ENCODE data around the gene ZNF836. TPM values are rescaled to one million over a fixed set of nuclear protein-coding genes. Genes with fewer than 3 reads are reported as not detected.

The ZNF836 gene
- total and polyA plus RNA-seq, 9 of the 15 experiments (the other 6 are each of a cell fraction or from before 2014, with no cell fraction given), result 0.24 to 0.69 (median 0.64) TPM; not detected in 2

DNA sequence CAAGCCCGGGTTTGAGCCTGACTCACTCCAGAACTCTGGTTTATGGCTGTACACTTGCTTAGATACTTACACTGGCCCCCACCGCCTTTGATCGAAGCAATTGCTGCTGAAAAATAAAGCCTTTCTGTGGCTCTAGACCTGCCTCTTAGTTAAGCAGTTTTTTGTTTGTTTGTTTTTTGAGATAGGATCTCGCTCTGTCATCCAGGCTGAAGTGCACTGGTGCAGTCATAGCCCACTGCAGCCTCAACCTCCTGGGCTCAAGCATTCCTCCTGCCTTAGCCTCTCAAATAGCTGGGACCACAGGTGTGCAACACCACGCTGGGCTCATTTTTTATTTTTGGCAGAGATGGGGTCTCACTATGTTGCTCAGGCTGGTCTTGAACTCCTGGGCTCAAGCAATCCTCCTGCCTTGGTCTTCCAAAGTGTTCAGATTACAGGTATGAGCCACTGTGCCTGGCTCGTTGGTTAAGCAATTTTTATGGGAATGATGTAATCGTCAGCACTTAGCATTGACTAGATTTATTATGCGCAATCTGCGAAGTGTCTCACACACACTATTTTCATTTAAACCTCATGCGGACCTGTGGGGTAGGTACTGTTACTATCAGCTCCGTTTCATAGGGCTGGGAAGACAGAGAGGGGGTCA lies 40.6 kb upstream of the ZNF836 start (continued):
- TF ChIP-seq ARID1B (IDR thresholded peaks at IDR 0.05), result peak; percentile 29; the same call in 1 of the 2 replicates
- TF ChIP-seq GTF3C2 (IDR thresholded peaks at IDR 0.05; ENCODE audit: borderline replicate concordance, extremely low read depth, insufficient read length), result no peak
- TF ChIP-seq JUNB (CRISPR knock-in tag; conservative IDR thresholded peaks at IDR 0.05), result no peak
- TF ChIP-seq ZNF780A (CRISPR knock-in tag; IDR thresholded peaks at IDR 0.05), result no peak
- no peak for TF ChIP-seq HNRNPH1 (optimal IDR thresholded peaks at IDR 0.05; ENCODE audit: low read depth, low read length)
- TF ChIP-seq PCBP2 (IDR thresholded peaks at IDR 0.05; ENCODE audit: low read depth, low read length, poor library complexity, severe bottlenecking), result no peak
- TF ChIP-seq CEBPB (tag; IDR thresholded peaks at IDR 0.05), result peak; percentile 62
- no peak for TF ChIP-seq NFIC (IDR thresholded peaks at IDR 0.05)
- no peak for TF ChIP-seq PYGO2 (tag; IDR thresholded peaks at IDR 0.05)
- TF ChIP-seq, protein P1, sequence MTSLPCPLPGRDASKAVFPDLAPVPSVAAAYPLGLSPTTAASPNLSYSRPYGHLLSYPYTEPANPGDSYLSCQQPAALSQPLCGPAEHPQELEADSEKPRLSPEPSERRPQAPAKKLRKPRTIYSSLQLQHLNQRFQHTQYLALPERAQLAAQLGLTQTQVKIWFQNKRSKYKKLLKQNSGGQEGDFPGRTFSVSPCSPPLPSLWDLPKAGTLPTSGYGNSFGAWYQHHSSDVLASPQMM (CRISPR knock-in tag; IDR thresholded peaks at IDR 0.05), result no peak
- TF ChIP-seq, protein P2, sequence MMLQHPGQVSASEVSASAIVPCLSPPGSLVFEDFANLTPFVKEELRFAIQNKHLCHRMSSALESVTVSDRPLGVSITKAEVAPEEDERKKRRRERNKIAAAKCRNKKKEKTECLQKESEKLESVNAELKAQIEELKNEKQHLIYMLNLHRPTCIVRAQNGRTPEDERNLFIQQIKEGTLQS (IDR thresholded peaks at IDR 0.05), result 0 out of 2 replicates have a peak, but pooled peaks have one; percentile 27
- TF ChIP-seq, protein P2 (CRISPR knock-in tag; conservative IDR thresholded peaks at IDR 0.05), result no peak
- no peak for TF ChIP-seq MCM2 (IDR thresholded peaks at IDR 0.05; ENCODE audit: low read depth)
- TF ChIP-seq C11orf30 (IDR thresholded peaks at IDR 0.05; ENCODE audit: low read depth), result peak; percentile 22; the same call in 1 of the 2 replicates
- no peak for TF ChIP-seq NFIX (CRISPR knock-in tag; IDR thresholded peaks at IDR 0.05; ENCODE audit: low read depth)
- TF ChIP-seq DPF2 (IDR thresholded peaks at IDR 0.05), result peak; percentile 47; the same call in 1 of the 2 replicates
- no peak for TF ChIP-seq CUX1 (CRISPR knock-in tag; IDR thresholded peaks at IDR 0.05)
- no peak for TF ChIP-seq MED1 (CRISPR knock-in tag; IDR thresholded peaks at IDR 0.05; ENCODE audit: borderline replicate concordance)
- no peak for TF ChIP-seq MAZ (CRISPR knock-in tag; conservative IDR thresholded peaks at IDR 0.05 in 1 of 2, IDR thresholded peaks at IDR 0.05 in 1 of 2)

Data from K562 (cell line).